H1 (cell line): ENCODE results near the gene HLTF.

ENCODE experiments used
- ATF3 ChIP-seq: IDR thresholded peaks from 2 replicates; pipeline ENCODE4 v1.6.1; 2011; ENCODE audit warnings: low read depth, mild to moderate bottlenecking, low read length; ENCODE audit not compliant: insufficient read depth
- CTCF ChIP-seq, 3 experiments: IDR thresholded peaks; 1 replicate in 2 of 3; 2 replicates in 1 of 3; pipeline versions ENCODE4 v1.5.1 to v1.6.1; 2011; ENCODE audit warnings: low read length in 3 of 3, mild to moderate bottlenecking in 3 of 3, inconsistent platforms in 2 of 3, low read depth in 1 of 3, moderate library complexity in 1 of 3; ENCODE audit not compliant: insufficient read depth in 1 of 3; ENCODE audit errors: control extremely low read depth in 1 of 3
- TBP ChIP-seq: IDR thresholded peaks from 2 replicates; pipeline ENCODE4 v1.6.1; 2011; ENCODE audit warnings: low read depth, low read length, improper control_type of control experiment
- USF2 ChIP-seq: IDR thresholded peaks from 2 replicates; pipeline ENCODE4 v1.6.1; 2011; ENCODE audit warnings: low read length, improper control_type of control experiment

- TF ChIP-seq CTCF (IDR thresholded peaks at IDR 0.05; ENCODE audit: control extremely low read depth in 1 of 3, insufficient read depth in 1 of 3, low read depth in 1 of 3, low read length in 3 of 3) (no peak), USF2 (no peak), TBP (no peak), ATF3 (no peak)
Measured at GRCh38 chr3:149037684-149038083, 48.6 kb downstream of the HLTF start.
